ENCODE results near the gene DNASE1L3.

GRCh38 chr3:58197588-58197987, 13.2 kb downstream of the DNASE1L3 start:
- TF ChIP-seq CTCF (IDR thresholded peaks at IDR 0.05; ENCODE audit: poor library complexity, severe bottlenecking) (no peak), EZH2 (IDR thresholded peaks at IDR 0.05; ENCODE audit: borderline replicate concordance, insufficient read depth, low read length, poor library complexity, severe bottlenecking) (no peak)

Measured in neural cell (in vitro differentiated cells).